SK-N-SH (cell line): ENCODE measurements around the gene PHGDH. TPM values are rescaled to one million over a fixed set of nuclear protein-coding genes. Genes with fewer than 3 reads are reported as not detected.
"Not testable (repeated sequence)": the region's sequence is repeated elsewhere in the genome, so short reads cannot be mapped to it uniquely, and the experiment has no call there.

Source experiments
- CTCF ChIA-PET: fragments of 300-600, 350-600 bp; formaldehyde crosslinking; extraction: SDS; loops from one replicate; lab custom pipeline; 2021; lab: Yijun Ruan, JAX
- POLR2A ChIA-PET: fragments of 350-600 bp; sonication (Branson Sonifier 250); formaldehyde crosslinking; extraction: SDS; loops from one replicate; lab custom pipeline; 2020; ENCODE audit warnings: antibody characterized with exemption, inconsistent platforms; lab: Yijun Ruan, JAX
- DNase-seq: peaks from one replicate; pipeline ENCODE4 v3.0.0; 2012
- H2AFZ ChIP-seq: fragments of 200-600 bp; sonication (generic); 2 replicates; pipeline ENCODE4 v1.8.1; 2016; ENCODE audit warnings: antibody characterized with exemption, mild to moderate bottlenecking, low read depth
- H3F3A ChIP-seq: fragments of 200-600 bp; sonication (generic); replicated peaks from 2 replicates; pipeline ENCODE3; 2016; ENCODE audit warnings: antibody characterized with exemption, mild to moderate bottlenecking; ENCODE audit not compliant: insufficient read depth
- H3K27ac ChIP-seq, 2 experiments: fragments of 200-500 bp in 1 of 2; fragments of 200-600 bp in 1 of 2; sonication (Bioruptor generic) in 1 of 2; sonication (generic), shearing (Covaris generic) in 1 of 2; 2 replicates each; pipeline versions ENCODE4 v1.5.1 to v1.6.1; 2014 to 2016; ENCODE audit warnings: low read depth in 2 of 2, inconsistent platforms in 1 of 2, low read length in 1 of 2, mild to moderate bottlenecking in 1 of 2, mixed read lengths in 1 of 2
- H3K27me3 ChIP-seq: fragments of 200-600 bp; sonication (generic), shearing (Covaris generic); 2 replicates; pipeline ENCODE4 v1.6.1; 2016; ENCODE audit warnings: mixed run types; ENCODE audit not compliant: insufficient read depth
- H3K36me3 ChIP-seq, 2 experiments: fragments of 200-500 bp in 1 of 2; fragments of 200-600 bp in 1 of 2; sonication (Bioruptor generic) in 1 of 2; sonication (generic) in 1 of 2; replicated peaks in 1 of 2; 2 replicates each; pipeline versions ENCODE3 to v1.5.1; 2014 to 2016; ENCODE audit warnings: low read length in 1 of 2, mild to moderate bottlenecking in 1 of 2; ENCODE audit not compliant: insufficient read depth in 2 of 2, control insufficient read depth in 1 of 2
- H3K4me1 ChIP-seq, 2 experiments: fragments of 200-500 bp in 1 of 2; fragments of 200-600 bp in 1 of 2; sonication (Bioruptor generic) in 1 of 2; sonication (generic), shearing (Covaris generic) in 1 of 2; 2 replicates each; pipeline versions ENCODE4 v1.5.1 to v1.6.1; 2014 to 2016; ENCODE audit warnings: low read depth in 1 of 2, low read length in 1 of 2, mixed run types in 1 of 2; ENCODE audit not compliant: insufficient read depth in 2 of 2, control insufficient read depth in 1 of 2
- H3K4me2 ChIP-seq: fragments of 200-600 bp; sonication (generic), shearing (Covaris generic); 2 replicates; pipeline ENCODE4 v1.6.1; 2017; ENCODE audit warnings: mixed run types
- H3K4me3 ChIP-seq, 2 experiments: fragments of 200-500 bp in 1 of 2; fragments of 200-600 bp in 1 of 2; sonication (Bioruptor generic) in 1 of 2; sonication (generic), shearing (Covaris generic) in 1 of 2; 2 replicates each; pipeline versions ENCODE4 v1.5.1 to v1.8.1; 2014 to 2016; ENCODE audit warnings: low read depth in 2 of 2, inconsistent platforms in 1 of 2, low read length in 1 of 2, mild to moderate bottlenecking in 1 of 2, mixed read lengths in 1 of 2, moderate library complexity in 1 of 2
- H3K79me2 ChIP-seq: fragments of 200-600 bp; sonication (generic); 2 replicates; pipeline ENCODE4 v1.8.1; 2017; ENCODE audit warnings: mild to moderate bottlenecking; ENCODE audit not compliant: insufficient read depth
- H3K9ac ChIP-seq: fragments of 200-600 bp; sonication (generic); 2 replicates; pipeline ENCODE4 v1.6.1; 2017; ENCODE audit warnings: mixed run types
- H3K9me2 ChIP-seq: fragments of 200-600 bp; sonication (generic); 2 replicates; pipeline ENCODE4 v1.6.1; 2017; ENCODE audit warnings: mixed run types
- H3K9me3 ChIP-seq: fragments of 200-600 bp; sonication (generic); 2 replicates; pipeline ENCODE4 v1.6.1; 2017; ENCODE audit warnings: mixed run types, mild to moderate bottlenecking, moderate library complexity
- H4K20me1 ChIP-seq: fragments of 200-600 bp; sonication (generic); 2 replicates; pipeline ENCODE4 v1.6.1; 2017; ENCODE audit warnings: mild to moderate bottlenecking, mixed run types; ENCODE audit not compliant: insufficient read depth
- CHD2 ChIP-seq: fragments of 150-350 bp; IDR thresholded peaks from 2 replicates; pipeline ENCODE4 v1.6.1; 2018; ENCODE audit warnings: low read length; ENCODE audit not compliant: partially characterized antibody
- CTCF ChIP-seq: fragments of 200-600 bp; sonication (generic); IDR thresholded peaks from 2 replicates; pipeline ENCODE4 v1.6.1; 2017; ENCODE audit warnings: antibody characterized with exemption, mild to moderate bottlenecking, moderate library complexity
- ELF1 ChIP-seq: IDR thresholded peaks from 2 replicates; pipeline ENCODE4 v1.4.0; 2012
- GABPA ChIP-seq: IDR thresholded peaks from 2 replicates; pipeline ENCODE4 v1.4.0; 2012; ENCODE audit warnings: low read depth, mild to moderate bottlenecking
- JUND ChIP-seq: IDR thresholded peaks from 2 replicates; pipeline ENCODE4 v1.4.0; 2012
- NFIC ChIP-seq: IDR thresholded peaks from 2 replicates; pipeline ENCODE4 v1.4.0; 2012; ENCODE audit warnings: borderline replicate concordance
- PBX3 ChIP-seq: IDR thresholded peaks from 2 replicates; pipeline ENCODE4; 2012
- POLR2AphosphoS5 ChIP-seq: IDR thresholded peaks from 2 replicates; pipeline ENCODE4 v1.6.1; 2012; ENCODE audit warnings: low read depth, low read length
- REST ChIP-seq: IDR thresholded peaks from 2 replicates; pipeline ENCODE4 v1.6.1; 2012; ENCODE audit warnings: mild to moderate bottlenecking, low read depth, low read length, moderate library complexity
- SIN3A ChIP-seq: IDR thresholded peaks from 2 replicates; pipeline ENCODE4 v1.6.1; 2012; ENCODE audit warnings: low read depth, mild to moderate bottlenecking, low read length, moderate library complexity, borderline replicate concordance
- TEAD4 ChIP-seq: IDR thresholded peaks from 2 replicates; pipeline ENCODE4 v1.4.0; 2012; ENCODE audit warnings: mild to moderate bottlenecking, borderline replicate concordance; ENCODE audit not compliant: insufficient read depth
- USF2 ChIP-seq: fragments of 150-350 bp; IDR thresholded peaks from 2 replicates; pipeline ENCODE4 v1.6.1; 2017; ENCODE audit warnings: antibody characterized with exemption, low read length, low read depth, borderline replicate concordance
- ZBTB33 ChIP-seq: IDR thresholded peaks from 2 replicates; pipeline ENCODE4 v1.4.0; 2012; ENCODE audit warnings: low read depth, borderline replicate concordance
- WGBS: methylation state at CpG from one replicate; pipeline ENCODE4 v1.1.6; 2017; ENCODE audit warnings: low lambda C conversion rate; 5-methylcytosine and 5-hydroxymethylcytosine counted together
- polyA plus RNA-seq, 3 experiments: library from polyadenylated mRNA; depleted of rRNA; stranded (reverse); fragments of >200 nt; gene quantifications; 2 replicates each; pipeline ENCODE4 v1.2.3, GENCODE V29; 2012

The PHGDH gene
- polyA plus RNA-seq, 1 of the 3 experiments (the other 2 are of a cell fraction), result 30.2 TPM

GRCh38 chr1:119711356-119711803 lies 354 bp upstream of the PHGDH start:
- H3K4me2 ChIP-seq, result peak overlapping the region; percentile 91
- not testable (repeated sequence) for H4K20me1 ChIP-seq, H3K36me3 ChIP-seq, H3K27ac ChIP-seq, H3K9me3 ChIP-seq, DNase-seq, H3K9me2 ChIP-seq, H3F3A ChIP-seq
- H3K9ac ChIP-seq, result 0 out of 2 replicates have a peak overlapping the region, but pooled peaks have one; percentile 83
- peak overlapping the region; percentile 99; the same call in 1 of the 2 replicates for H2AFZ ChIP-seq
- peaks cover 19% of the 10 kb centered on the region for H3K79me2 ChIP-seq
- 3% methylated on average over 8 of the region's 10 CpGs for WGBS
- peaks cover 17 to 21% of the 10 kb centered on the region in 2 experiments; a peak in 1 of 4 replicates for H3K4me1 ChIP-seq
- H3K4me3 ChIP-seq, result peak overlapping the region; percentile 93 to 99
- ChIA-PET POLR2A (interaction anchor here (0.8 to 1.8 kb wide), 3 partner anchors 14 to 64 kb away, joined by 3 to 7 read pairs (median 4); partner anchors contain the start of gene ZNF697), CTCF (interaction anchor here (0.8 to 2.3 kb wide), 4 partner anchors 14 to 100 kb away, joined by 3 to 8 read pairs (median 3); no protein-coding TSS in a partner anchor)
- peaks cover 13% of the 10 kb centered on the region for H3K27me3 ChIP-seq

GRCh38 chr1:119712342-119713038 lies 756 bp downstream of the PHGDH start:
- POLR2A ChIA-PET, result interaction anchor here (1.2 to 1.8 kb wide), 3 partner anchors 14 to 65 kb away, joined by 4 to 7 read pairs (median 5); partner anchors contain the start of gene ZNF697
- TF ChIP-seq NFIC (peak; percentile 13; the same call in 1 of the 2 replicates), POLR2AphosphoS5 (peak; percentile 40; the same call in 1 of the 2 replicates), CHD2 (peak; percentile 27), JUND (no peak), ELF1 (no peak), SIN3A (no peak; the same call in 1 of the 2 replicates), CTCF (no peak), PBX3 (no peak; the same call in 1 of the 2 replicates), REST (0 out of 2 replicates have a peak, but pooled peaks have one; percentile 43), GABPA (no peak), USF2 (no peak), TEAD4 (no peak), ZBTB33 (no peak)

More at GRCh38 chr1:119712342-119713038, 756 bp downstream of the PHGDH start:
- H3K4me1 ChIP-seq, result peaks cover 17 to 21% of the 10 kb centered on the region in 2 experiments; a peak in 1 of 4 replicates
- peaks cover 13% of the 10 kb centered on the region for H3K27me3 ChIP-seq
- peaks cover 3% of the 10 kb centered on the region for H3F3A ChIP-seq
- peak overlapping the region; percentile 93 to 99 for H3K4me3 ChIP-seq
- H3K36me3 ChIP-seq, result no peaks in the 10 kb centered on the region
- peaks cover 22% of the 10 kb centered on the region for H3K79me2 ChIP-seq
- H3K9ac ChIP-seq, result peak overlapping the region; percentile 83
- WGBS, result under 1% methylated on average over 40 of the region's 51 CpGs
- H2AFZ ChIP-seq, result peak overlapping the region; percentile 99
- H4K20me1 ChIP-seq, result no peaks in the 10 kb centered on the region
- peak overlapping the region; percentile 91 for H3K4me2 ChIP-seq
- no peaks in the 10 kb centered on the region for H3K9me3 ChIP-seq
- CTCF ChIA-PET, result interaction anchor here (1.0 to 2.3 kb wide), 5 partner anchors 15 to 101 kb away, joined by 3 to 8 read pairs (median 3); no protein-coding TSS in a partner anchor
- peak overlapping the region; percentile 63 to 87 for H3K27ac ChIP-seq
- peak; percentile 90 for DNase-seq
- no peaks in the 10 kb centered on the region for H3K9me2 ChIP-seq
